WERI-Rb-1 (cell line): Measurements from ENCODE around the gene GPATCH8.
A peak's percentile ranks its signal among the peaks of the same experiment; 100 is the strongest.

Experiments used
- DNase-seq: peaks from one replicate; pipeline ENCODE4 v3.0.0-alpha.2; 2020
- H3K27ac ChIP-seq: fragments of 250-450 bp; sonication (Bioruptor Pico); 2 replicates; pipeline ENCODE4 v1.5.1; 2020; ENCODE audit warnings: mild to moderate bottlenecking, moderate library complexity
- H3K27me3 ChIP-seq: fragments of 250-450 bp; sonication (Bioruptor Pico); 2 replicates; pipeline ENCODE4 v1.5.1; 2021; ENCODE audit warnings: mild to moderate bottlenecking, low read depth, moderate library complexity; ENCODE audit not compliant: insufficient read depth, severe bottlenecking
- H3K36me3 ChIP-seq: fragments of 250-450 bp; sonication (Bioruptor Pico); 2 replicates; pipeline ENCODE4 v1.5.1; 2020; ENCODE audit warnings: mild to moderate bottlenecking, moderate library complexity
- H3K4me3 ChIP-seq: 2 replicates; pipeline ENCODE4 v1.5.1; 2011; ENCODE audit warnings: low read depth, mild to moderate bottlenecking, control low read depth, low read length
- H3K9me3 ChIP-seq: fragments of 250-450 bp; sonication (Bioruptor Pico); 2 replicates; pipeline ENCODE4 v1.5.1; 2021; ENCODE audit warnings: mild to moderate bottlenecking, moderate library complexity; ENCODE audit not compliant: severe bottlenecking
- TF ChIP-seq, protein P1 (sequence below): IDR thresholded peaks from 2 replicates; pipeline ENCODE4 v1.5.1; 2011; ENCODE audit warnings: low read depth, mild to moderate bottlenecking, control low read depth, inconsistent platforms, low read length

GPATCH8 gene

GRCh38 chr17:44390250-44390870 is 112.8 kb downstream of the GPATCH8 start:
- H3K36me3 ChIP-seq, result no peaks in the 10 kb centered on the region
- no peak for DNase-seq
- no peaks in the 10 kb centered on the region for H3K27me3 ChIP-seq
- TF ChIP-seq, protein P1, sequence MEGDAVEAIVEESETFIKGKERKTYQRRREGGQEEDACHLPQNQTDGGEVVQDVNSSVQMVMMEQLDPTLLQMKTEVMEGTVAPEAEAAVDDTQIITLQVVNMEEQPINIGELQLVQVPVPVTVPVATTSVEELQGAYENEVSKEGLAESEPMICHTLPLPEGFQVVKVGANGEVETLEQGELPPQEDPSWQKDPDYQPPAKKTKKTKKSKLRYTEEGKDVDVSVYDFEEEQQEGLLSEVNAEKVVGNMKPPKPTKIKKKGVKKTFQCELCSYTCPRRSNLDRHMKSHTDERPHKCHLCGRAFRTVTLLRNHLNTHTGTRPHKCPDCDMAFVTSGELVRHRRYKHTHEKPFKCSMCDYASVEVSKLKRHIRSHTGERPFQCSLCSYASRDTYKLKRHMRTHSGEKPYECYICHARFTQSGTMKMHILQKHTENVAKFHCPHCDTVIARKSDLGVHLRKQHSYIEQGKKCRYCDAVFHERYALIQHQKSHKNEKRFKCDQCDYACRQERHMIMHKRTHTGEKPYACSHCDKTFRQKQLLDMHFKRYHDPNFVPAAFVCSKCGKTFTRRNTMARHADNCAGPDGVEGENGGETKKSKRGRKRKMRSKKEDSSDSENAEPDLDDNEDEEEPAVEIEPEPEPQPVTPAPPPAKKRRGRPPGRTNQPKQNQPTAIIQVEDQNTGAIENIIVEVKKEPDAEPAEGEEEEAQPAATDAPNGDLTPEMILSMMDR, result no peak
- peaks cover 6% of the 10 kb centered on the region for H3K9me3 ChIP-seq
- H3K27ac ChIP-seq, result no peak overlapping the region
- no peak overlapping the region for H3K4me3 ChIP-seq

- TF ChIP-seq, protein P1, result no peak
- Histone ChIP-seq H3K27me3 (no peaks in the 10 kb centered on the region), H3K36me3 (no peaks in the 10 kb centered on the region), H3K4me3 (no peak overlapping the region), H3K27ac (no peak overlapping the region), H3K9me3 (peaks cover 6% of the 10 kb centered on the region)
- no peak for DNase-seq
Measured at GRCh38 chr17:44389723-44390202, 113.4 kb downstream of the GPATCH8 start.

GRCh38 chr17:44389281-44389680 is 113.9 kb downstream of the GPATCH8 start, which contains the start of gene ITGA2B:
ITGA2B (minus strand) TSS chr17:44389649; CDS start chr17:44389473, 176 bp downstream.
- H3K9me3 ChIP-seq, result peaks cover 9% of the 10 kb centered on the region
- no peaks in the 10 kb centered on the region for H3K36me3 ChIP-seq
- no peaks in the 10 kb centered on the region for H3K27me3 ChIP-seq
- H3K4me3 ChIP-seq, result no peak within 1 kb of the TSS
- TF ChIP-seq, protein P1, result no peak
- no peak for DNase-seq
- no peak within 1 kb of the TSS for H3K27ac ChIP-seq

DNA sequence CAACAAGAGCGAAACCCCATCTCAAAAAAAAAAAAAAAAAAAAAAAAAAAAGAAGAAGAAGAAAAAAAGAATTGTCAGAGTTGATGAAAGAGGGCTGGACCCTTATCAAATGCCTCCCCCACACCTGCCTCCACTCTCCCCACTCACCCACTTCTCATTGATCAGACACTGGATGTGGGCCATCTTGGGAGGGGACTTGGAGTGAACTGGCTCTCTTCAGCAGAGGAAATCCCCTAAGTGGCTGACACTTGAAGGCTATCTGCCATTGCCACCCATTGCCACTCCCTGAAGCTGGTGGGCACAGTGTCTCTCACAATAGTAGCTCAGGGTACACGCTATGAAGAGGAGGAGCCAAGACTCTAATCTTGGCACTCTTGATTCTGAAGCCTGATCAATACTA is 115.4 kb downstream of the GPATCH8 start:
- no peaks in the 10 kb centered on the region for H3K36me3 ChIP-seq
- H3K9me3 ChIP-seq, result peaks cover 17% of the 10 kb centered on the region
- no peaks in the 10 kb centered on the region for H3K27me3 ChIP-seq
- no peak overlapping the region for H3K27ac ChIP-seq
- H3K4me3 ChIP-seq, result no peak overlapping the region
- TF ChIP-seq, protein P1, result no peak
- DNase-seq, result no peak

GRCh38 chr17:44386182-44386525 is 117.1 kb downstream of the GPATCH8 start:
- Histone ChIP-seq H3K27ac (no peak overlapping the region), H3K36me3 (no peaks in the 10 kb centered on the region), H3K27me3 (no peaks in the 10 kb centered on the region), H3K9me3 (peaks cover 17% of the 10 kb centered on the region), H3K4me3 (peak overlapping the region; percentile 51; the same call in 1 of the 2 replicates)
- no peak for DNase-seq
- TF ChIP-seq, protein P1, result no peak
